Measurements from ENCODE around the gene SEC63.
"Not testable (repeated sequence)": the region's sequence is repeated elsewhere in the genome, so short reads cannot be mapped to it uniquely, and the experiment has no call there.

Gene SEC63

GRCh38 chr6:107972413-107973096 lies 14.5 kb upstream of the SEC63 start:
- DNase-seq = no peak

DNA sequence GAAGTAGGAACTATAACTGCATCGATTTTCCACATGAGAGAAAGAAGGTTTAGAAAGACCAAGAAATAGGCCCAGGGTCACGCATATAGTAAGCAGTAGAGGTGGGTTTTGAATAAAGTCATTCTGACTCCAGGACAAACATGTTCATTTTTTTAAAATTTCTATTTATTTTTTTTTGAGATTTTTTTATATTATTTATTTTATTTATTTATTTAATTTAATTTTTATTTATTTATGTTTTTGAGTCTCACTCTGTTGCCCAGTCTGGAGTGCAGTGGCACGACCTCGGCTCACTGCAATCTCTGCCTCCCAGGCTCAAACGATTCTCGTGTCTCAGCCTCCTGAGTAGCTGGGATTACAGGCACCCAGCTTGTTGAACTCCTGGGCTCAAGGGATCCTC lies 13.2 kb upstream of the SEC63 start:
- DNase-seq = no peak

GRCh38 chr6:107970255-107970654 lies 12.2 kb upstream of the SEC63 start:
- no peak for DNase-seq

DNA sequence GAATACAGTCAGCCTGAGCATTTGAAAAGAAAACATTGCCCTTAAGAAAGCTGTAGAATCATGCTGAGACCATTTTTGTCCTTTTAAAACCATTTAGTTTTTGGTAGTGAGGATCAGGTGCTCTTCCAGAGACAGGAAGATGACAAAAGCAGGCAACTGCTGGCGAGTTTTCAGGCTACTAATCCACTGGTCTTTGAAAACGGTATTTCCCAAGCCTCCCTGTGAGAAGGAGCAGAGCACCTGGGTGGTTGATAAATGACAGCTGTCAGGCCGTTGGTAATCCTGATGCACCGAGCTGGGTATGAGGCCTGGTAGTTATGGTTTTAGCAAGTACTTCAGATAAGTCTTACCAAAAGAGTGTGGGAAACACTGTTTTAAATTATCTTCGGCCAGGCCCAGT lies 10.1 kb upstream of the SEC63 start:
- DNase-seq = no peak

- peak in 1 of 2 experiments; percentile 27 for DNase-seq
Observed at GRCh38 chr6:107965746-107966145, 7.7 kb upstream of the SEC63 start.

GRCh38 chr6:107962723-107963122 lies 4.7 kb upstream of the SEC63 start:
- no peak for DNase-seq

DNA sequence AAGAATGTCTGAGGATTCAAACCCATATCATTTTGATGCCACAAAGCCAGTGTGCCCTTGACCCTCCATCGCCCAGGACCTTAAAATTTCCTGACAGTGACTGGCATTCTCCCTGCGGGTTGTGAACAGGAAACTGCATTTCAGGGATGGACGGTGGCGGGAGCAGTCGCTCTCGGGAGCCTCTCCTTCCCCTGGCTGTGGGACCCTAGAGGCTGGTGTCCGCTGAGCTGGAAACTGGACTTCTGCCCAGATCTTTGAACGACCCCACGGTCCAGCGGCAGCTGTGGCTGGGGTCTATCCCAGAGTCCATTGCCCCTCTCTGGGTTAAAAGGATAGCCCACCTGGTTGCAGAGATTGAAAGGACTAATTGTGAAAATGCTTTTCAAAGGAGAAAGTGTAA lies 1.4 kb upstream of the SEC63 start:
- no peak for DNase-seq

GRCh38 chr6:107958689-107959362 lies 818 bp upstream of the SEC63 start:
- DNase-seq = not testable (repeated sequence)

- DNase-seq = peak in 1 of 2 experiments; percentile 25
Observed at GRCh38 chr6:107957308-107957908, 600 bp downstream of the SEC63 start.

DNA sequence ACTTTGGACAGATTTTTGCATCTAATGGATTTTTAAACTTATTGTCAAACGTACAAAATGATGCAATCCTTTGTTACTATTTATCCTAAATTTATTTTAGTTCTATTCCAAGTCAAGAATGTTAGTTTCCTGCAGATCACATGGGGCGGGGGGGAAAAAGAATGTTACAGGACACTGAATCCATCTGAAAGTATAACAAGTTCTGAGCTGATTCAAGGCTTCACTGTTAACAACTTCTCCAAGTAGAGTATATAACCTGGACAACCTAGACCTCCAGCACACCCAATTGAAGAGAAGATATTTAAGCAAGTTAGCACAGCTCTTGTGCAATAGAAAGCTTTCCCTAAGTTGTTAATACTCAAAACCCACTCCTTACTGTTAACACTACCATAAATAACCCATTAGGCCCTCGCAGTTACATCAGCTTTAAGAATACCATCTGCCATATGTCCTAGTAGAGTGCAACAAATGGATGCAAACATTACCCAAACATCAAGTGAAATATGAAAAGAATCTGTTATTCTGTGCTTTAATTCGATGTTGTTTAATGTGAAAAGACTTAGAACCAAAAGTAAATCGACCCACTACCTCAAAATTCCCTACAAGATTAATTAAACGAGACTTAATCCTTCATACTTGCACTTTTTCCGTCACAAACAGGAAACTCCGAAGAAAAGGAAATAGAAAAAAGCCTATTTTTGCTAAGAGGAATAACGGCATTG lies 1.3 kb downstream of the SEC63 start:
- DNase-seq = peak in 1 of 2 experiments; percentile 15

- no peak for DNase-seq
Observed at GRCh38 chr6:107956181-107956580, 1.8 kb downstream of the SEC63 start.

- DNase-seq = not testable (repeated sequence)
Observed at GRCh38 chr6:107953858-107954414, 4.1 kb downstream of the SEC63 start.

- DNase-seq = no peak
Observed at GRCh38 chr6:107943626-107944439, 14.2 kb downstream of the SEC63 start.

DNA sequence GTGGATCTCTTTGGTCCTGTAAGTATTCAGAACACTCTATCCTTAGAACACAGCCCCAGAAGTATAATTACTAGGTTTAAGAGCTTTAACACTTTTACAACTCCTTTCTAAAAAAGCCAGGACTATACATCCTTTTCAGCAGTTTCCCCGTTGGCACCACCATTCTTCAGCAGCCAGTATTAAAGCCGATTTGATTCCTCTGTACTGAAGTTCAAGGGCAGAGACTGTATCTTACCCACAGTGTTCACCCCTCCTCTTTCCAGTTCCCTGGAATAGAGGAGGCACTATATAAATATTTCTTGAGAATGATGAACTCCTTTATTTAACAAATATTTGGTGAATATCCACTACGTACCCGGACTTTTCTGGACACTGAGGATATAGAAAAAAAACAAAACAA lies 15.9 kb downstream of the SEC63 start:
- no peak for DNase-seq

GRCh38 chr6:107941627-107942026 lies 16.4 kb downstream of the SEC63 start:
- no peak for DNase-seq

DNA sequence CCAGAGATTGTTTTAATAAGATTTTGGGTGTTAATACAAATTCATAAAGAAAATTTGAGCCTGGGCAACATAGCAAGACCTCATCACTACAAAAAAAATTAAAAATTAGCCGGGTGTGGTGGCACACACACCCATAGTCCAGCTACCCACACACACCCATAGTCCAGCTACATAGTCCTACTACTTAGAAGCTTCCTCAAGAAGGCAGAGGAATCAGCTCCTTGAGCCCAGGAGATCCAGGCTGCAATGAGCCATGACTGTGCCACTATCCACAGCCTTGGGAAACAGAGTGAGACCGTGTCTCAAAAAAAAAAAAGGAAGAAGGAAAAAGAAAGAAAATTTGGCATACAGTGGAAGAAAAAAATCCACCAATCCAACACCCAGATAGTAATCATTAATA lies 16.8 kb downstream of the SEC63 start:
- DNase-seq = no peak

DNA sequence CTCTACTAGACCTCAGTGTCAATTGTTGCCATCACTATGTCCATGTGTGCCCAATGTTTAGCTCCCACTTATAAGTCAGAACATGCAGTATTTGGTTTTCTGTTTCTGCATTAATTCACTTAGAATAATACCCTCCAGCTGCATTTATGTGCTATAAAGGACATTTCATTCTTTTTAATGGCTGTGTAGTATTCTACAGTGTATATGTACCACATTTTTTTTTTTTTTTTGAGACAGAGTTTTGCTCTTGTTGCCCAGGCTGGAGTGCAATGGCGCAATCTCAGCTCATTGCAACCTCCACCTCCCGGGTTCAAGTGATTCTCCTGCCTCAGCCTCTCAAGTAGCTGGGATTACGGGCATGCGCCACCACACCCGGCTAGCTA lies 21.1 kb downstream of the SEC63 start:
- DNase-seq = not testable (repeated sequence)

DNA sequence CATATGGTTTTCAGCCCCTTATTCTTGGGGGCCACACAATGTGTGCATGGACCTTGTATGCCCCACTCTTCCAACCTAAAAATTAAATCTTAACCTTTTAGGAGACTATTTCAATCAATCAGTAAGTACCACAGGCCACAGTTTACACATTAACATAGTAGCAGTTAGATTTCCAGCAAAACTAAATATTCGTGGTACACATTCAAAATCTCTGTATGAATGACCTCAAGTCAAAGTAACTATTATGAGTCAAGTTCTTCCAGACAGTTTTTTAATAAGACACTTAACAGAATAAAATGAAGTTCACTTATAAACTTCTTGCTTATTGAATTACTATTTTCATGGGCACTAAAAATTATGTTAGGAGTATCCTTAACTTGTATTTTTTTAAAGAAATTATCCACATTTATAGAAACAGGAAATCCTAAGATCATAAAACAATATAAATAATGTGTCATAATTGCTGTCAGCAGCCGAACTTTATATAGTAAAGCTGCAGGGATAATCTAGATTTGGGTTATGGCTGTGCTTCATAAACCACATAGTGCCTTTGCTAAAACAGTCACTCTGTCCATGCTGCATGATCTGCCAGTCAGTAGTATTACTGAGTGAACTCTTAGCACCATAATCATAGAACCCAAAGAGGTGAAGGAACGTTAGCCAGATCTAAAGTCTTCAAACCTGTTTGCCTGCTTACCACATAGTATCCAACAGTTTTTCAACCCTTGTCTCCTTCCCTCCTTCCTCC lies 21.7 kb downstream of the SEC63 start:
- DNase-seq = no peak

DNA sequence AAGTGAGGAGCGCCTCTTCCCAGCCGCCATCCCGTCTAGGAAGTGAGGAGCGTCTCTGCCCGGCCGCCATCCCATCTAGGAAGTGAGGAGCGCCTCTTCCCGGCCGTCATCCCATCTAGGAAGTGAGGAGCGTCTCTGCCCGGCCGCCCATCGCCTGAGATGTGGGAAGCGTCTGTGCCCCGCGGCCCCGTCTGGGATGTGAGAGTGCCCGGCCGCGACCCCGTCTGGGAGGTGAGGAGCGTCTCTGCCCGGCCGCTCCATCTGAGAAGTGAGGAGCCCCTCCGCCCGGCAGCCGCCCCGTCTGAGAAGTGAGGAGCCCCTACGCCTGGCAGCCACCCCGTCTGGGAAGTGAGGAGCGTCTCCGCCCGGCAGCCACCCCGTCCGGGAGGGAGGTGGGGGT lies 23.8 kb downstream of the SEC63 start:
- DNase-seq = not testable (repeated sequence)

DNA sequence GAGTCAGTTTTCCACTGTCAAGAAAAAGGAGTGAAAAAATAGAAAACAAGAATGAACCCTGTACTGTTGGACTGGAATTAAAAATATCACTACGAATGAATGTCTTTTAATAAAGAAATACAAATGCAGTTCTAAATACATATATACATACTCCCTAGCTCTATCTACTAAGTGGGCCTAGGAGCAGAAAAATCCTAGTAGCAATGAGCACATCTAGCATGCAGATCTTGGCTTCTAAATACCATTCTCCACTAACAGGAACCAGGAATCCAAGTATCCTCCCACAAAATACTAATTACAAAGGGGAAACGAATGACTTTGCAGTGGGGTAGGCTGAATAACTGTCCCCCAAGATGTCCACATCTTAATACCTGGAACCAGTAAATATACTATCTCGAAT lies 25.4 kb downstream of the SEC63 start:
- DNase-seq = no peak

DNA sequence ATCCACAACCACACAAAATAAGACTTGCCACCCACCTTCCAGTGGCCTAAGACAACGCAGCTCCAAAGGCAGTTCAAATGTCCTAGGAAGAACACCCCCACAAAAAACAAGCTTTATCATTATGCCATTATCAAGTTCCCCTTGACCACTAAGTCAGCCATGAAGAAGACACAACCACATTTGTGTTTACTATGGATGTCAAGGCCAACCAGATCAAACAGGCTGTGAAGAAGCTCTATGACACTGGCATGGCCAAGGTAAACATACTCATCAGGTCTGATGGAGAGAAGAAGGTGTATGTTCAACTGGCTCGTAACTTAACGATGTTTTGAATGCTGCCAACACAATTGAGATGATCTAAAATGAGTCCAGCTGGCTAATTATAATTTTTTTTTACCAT lies 26.1 kb downstream of the SEC63 start:
- no peak for DNase-seq

GRCh38 chr6:107928984-107929383 lies 29.0 kb downstream of the SEC63 start:
- DNase-seq = no peak
